ENCODE measurements around the gene KRT35.

KRT35 gene

DNA sequence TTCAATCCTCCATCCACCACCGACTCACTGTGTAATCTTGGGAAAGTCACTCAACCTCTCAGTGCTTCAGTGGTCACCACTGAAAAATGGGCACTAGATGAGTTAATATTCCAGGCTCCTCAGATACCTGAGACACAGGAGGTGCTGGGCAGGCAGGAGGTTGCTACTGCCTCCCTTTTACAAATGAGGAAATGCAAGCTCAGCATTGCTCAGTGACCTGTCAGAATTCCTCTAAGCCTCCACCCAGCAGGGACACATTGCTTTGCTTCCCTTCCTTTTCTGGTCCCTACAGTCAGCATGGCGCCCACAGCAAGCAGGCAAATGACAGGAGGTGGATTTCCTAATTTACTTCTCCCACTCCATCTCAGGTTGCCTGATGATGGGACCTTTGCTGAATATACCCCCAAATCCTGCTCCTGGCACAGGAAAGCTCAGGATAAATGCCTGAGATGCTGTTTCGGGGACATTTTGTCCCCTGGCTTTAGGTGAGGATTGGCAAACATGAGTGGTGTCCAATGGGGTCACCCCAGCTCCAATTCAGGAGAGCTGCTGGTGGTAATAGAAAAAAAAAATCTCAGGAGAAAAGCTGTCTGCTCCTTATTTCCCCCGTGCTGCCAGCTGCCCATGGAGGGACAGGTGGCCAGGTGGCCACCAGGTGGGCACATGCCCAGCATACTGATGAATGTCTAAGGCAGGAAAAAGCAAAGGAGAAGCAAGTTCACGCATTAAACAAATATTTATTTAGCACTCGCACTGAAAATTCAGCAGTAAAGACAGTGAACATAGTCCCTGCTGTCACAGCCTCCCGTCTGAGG, 29.5 kb upstream of the KRT35 start:
- peaks cover 4% of the 10 kb centered on the region for H3K27me3 ChIP-seq (ENCODE audit: low read depth, low read length)
- peaks cover 0 to 4% of the 10 kb centered on the region in 2 donors for H3K4me1 ChIP-seq (ENCODE audit: control insufficient read depth in 1 of 2, insufficient read depth in 2 of 2, low read length in 2 of 2)
- H3K4me3 ChIP-seq (ENCODE audit: low read depth in 1 of 2, low read length in 2 of 2) = no peak overlapping the region
- H3K9me3 ChIP-seq (ENCODE audit: control insufficient read depth in 1 of 2, low read length in 2 of 2) = no peaks in the 10 kb centered on the region
- H3K36me3 ChIP-seq (ENCODE audit: control insufficient read depth in 1 of 2, insufficient read depth in 2 of 2, low read length in 2 of 2) = no peaks in the 10 kb centered on the region
- no peak overlapping the region for H3K27ac ChIP-seq (ENCODE audit: low read length)

DNA sequence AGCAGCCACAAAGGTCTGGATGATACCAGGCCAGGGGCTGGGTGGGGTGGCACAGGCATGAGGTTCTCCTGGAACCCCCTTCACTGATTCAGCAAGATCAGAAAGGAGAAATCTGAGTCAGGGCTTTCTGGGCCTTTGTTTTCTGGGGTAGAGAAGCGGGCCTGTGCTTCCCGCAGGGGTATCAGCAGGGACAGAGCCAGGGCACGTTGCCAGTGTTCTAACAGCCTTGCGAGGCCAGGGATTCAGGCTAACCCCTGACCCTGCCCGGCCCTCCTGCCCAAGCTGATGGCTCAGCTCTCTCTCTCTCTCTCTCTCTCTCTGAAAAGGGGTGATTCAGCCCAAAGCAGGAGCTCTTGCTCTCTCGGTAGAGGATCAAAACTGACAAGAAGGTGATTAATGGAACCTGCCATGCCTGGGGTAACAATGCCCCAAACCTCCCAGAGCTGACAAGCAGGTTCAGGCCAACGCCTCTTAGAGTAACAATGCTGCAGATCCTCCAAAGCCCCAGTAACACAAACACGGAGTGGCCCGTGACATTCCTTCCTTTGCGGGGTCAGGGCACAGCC, 26.4 kb upstream of the KRT35 start:
- Histone ChIP-seq H3K27ac (ENCODE audit: low read length) (no peak overlapping the region), H3K4me1 (ENCODE audit: control insufficient read depth in 1 of 2, insufficient read depth in 2 of 2, low read length in 2 of 2) (peaks cover 0 to 4% of the 10 kb centered on the region in 2 donors), H3K27me3 (ENCODE audit: low read depth, low read length) (peaks cover 4% of the 10 kb centered on the region), H3K36me3 (ENCODE audit: control insufficient read depth in 1 of 2, insufficient read depth in 2 of 2, low read length in 2 of 2) (no peaks in the 10 kb centered on the region), H3K4me3 (ENCODE audit: low read depth in 1 of 2, low read length in 2 of 2) (no peak overlapping the region), H3K9me3 (ENCODE audit: control insufficient read depth in 1 of 2, low read length in 2 of 2) (no peaks in the 10 kb centered on the region)

DNA sequence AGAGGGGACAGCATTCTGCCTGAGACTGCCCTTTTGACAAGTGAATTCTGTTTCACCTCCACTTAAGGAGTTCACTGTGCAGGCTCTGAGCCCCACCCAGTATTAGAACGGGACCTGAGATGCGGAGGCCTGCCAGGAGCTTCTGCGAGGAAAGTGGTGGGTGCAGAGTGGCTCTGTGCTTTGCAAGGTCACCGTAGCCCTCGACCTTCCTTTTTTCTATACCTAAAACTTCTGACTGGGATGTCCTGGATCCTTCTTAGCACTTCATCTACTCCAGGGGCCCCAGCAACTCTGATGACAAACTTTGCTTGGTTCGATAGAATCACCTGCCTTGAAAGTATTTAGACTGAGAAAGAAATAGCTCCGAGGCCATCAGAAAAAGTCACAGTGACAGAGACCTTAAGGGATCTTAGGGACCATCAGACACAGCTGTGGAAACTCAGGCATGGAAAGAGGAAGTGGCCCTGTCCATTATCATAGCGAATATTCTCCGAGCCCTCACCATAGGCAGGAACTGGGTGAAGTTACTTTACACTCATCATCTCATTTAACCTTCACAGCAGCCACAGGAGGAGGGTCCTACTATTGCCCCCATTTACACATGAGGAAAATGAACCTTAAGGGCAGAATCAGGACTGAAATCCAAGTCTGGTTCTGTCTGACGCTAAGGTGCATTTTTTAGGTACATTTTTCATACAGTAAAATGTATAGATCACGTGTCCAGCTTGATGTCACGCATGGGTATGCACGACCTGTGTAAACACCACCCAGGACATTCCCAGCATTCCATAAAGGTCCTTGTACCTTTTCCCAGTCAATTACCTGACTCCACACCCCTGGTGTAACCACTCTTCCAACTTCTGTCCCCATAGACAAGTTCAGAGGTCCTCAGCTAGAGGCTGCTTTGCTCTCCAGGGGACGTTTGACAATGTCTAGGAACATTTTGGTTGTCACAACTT, 25.1 kb upstream of the KRT35 start:
- Histone ChIP-seq H3K9me3 (ENCODE audit: control insufficient read depth in 1 of 2, low read length in 2 of 2) (no peaks in the 10 kb centered on the region), H3K27me3 (ENCODE audit: low read depth, low read length) (peaks cover 4% of the 10 kb centered on the region), H3K36me3 (ENCODE audit: control insufficient read depth in 1 of 2, insufficient read depth in 2 of 2, low read length in 2 of 2) (no peaks in the 10 kb centered on the region), H3K4me3 (ENCODE audit: low read depth in 1 of 2, low read length in 2 of 2) (no peak overlapping the region), H3K27ac (ENCODE audit: low read length) (no peak overlapping the region), H3K4me1 (ENCODE audit: control insufficient read depth in 1 of 2, insufficient read depth in 2 of 2, low read length in 2 of 2) (peaks cover 0 to 4% of the 10 kb centered on the region in 2 donors)

DNA sequence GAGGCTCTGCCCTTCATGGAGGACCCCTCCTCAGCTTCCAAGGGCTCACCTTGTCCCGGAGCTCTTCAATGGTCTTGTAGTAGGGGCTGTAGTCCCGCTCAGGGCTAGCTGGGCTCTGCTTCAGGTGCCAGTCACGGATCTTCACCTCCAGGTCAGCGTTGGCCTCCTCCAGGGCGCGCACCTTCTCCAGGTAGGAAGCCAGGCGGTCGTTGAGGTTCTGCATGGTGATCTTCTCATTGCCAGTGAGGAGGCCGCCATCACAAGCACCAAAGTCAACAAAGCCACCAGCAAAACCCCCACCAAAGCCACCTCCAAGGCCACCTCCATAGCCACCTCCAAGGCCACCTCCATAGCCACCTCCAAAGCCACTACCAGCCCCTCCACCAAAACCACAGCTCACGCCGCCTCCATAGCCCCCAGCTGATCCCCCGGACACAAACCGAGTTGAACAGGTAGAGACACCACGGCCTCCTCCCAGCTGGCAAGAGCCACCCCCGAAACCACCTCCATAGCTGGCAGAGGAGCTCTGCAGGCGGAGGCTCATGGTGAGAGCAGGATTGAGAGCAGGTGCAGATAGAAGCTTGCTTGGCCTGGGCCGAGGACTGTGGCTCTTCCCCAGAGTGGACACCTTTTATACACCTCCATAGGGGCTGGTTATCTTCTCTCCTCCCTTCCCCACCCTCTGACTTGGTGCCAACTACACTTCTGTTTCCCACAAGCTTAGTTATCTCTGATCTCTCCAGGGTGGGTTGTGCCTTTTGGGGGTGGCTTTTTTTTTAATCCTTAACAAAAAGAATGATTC, 24.3 kb upstream of the KRT35 start, which contains the start of gene KRT13:
Gene KRT13 (minus strand): TSS at position 606 of the 802 bp plus-strand sequence. CDS start 62 bp downstream, at position 544.
- Histone ChIP-seq H3K4me3 (ENCODE audit: low read depth in 1 of 2, low read length in 2 of 2) (no peak within 1 kb of the TSS), H3K4me1 (ENCODE audit: control insufficient read depth in 1 of 2, insufficient read depth in 2 of 2, low read length in 2 of 2) (no peaks in the 10 kb centered on the region), H3K27me3 (ENCODE audit: low read depth, low read length) (no peaks in the 10 kb centered on the region), H3K9me3 (ENCODE audit: control insufficient read depth in 1 of 2, low read length in 2 of 2) (no peaks in the 10 kb centered on the region), H3K36me3 (ENCODE audit: control insufficient read depth in 1 of 2, insufficient read depth in 2 of 2, low read length in 2 of 2) (no peaks in the 10 kb centered on the region), H3K27ac (ENCODE audit: low read length) (no peak within 1 kb of the TSS)

- H3K27ac ChIP-seq (ENCODE audit: low read length) = no peak overlapping the region
- no peaks in the 10 kb centered on the region for H3K36me3 ChIP-seq (ENCODE audit: control insufficient read depth in 1 of 2, insufficient read depth in 2 of 2, low read length in 2 of 2)
- no peak overlapping the region for H3K4me3 ChIP-seq (ENCODE audit: low read depth in 1 of 2, low read length in 2 of 2)
- H3K27me3 ChIP-seq (ENCODE audit: low read depth, low read length) = no peaks in the 10 kb centered on the region
- H3K4me1 ChIP-seq (ENCODE audit: control insufficient read depth in 1 of 2, insufficient read depth in 2 of 2, low read length in 2 of 2) = no peaks in the 10 kb centered on the region
- H3K9me3 ChIP-seq (ENCODE audit: control insufficient read depth in 1 of 2, low read length in 2 of 2) = no peaks in the 10 kb centered on the region
These were observed 23.5 kb upstream of the KRT35 start for GRCh38 chr17:41504246-41504977.

DNA sequence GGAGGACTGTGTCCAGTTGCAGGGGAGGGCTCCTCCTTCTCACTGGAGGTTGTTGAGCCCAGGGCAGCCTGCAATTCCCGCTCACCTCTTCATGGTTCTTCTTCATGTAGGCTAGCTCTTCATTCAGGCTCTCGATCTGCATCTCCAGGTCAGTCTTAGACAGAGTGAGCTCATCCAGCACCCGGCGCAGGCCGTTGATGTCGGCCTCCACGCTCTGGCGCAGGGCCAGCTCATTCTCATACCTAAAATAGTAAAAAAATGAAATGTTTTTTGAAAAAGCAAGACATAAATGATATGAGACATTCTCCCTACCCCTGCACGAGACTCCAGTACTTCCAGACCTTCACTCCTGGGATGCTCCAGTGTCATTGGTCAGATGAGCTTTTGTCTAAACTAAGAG, 22.3 kb upstream of the KRT35 start:
- Histone ChIP-seq H3K27me3 (ENCODE audit: low read depth, low read length) (no peaks in the 10 kb centered on the region), H3K4me3 (ENCODE audit: low read depth in 1 of 2, low read length in 2 of 2) (no peak overlapping the region), H3K27ac (ENCODE audit: low read length) (no peak overlapping the region), H3K9me3 (ENCODE audit: control insufficient read depth in 1 of 2, low read length in 2 of 2) (no peaks in the 10 kb centered on the region), H3K4me1 (ENCODE audit: control insufficient read depth in 1 of 2, insufficient read depth in 2 of 2, low read length in 2 of 2) (no peaks in the 10 kb centered on the region), H3K36me3 (ENCODE audit: control insufficient read depth in 1 of 2, insufficient read depth in 2 of 2, low read length in 2 of 2) (no peaks in the 10 kb centered on the region)

DNA sequence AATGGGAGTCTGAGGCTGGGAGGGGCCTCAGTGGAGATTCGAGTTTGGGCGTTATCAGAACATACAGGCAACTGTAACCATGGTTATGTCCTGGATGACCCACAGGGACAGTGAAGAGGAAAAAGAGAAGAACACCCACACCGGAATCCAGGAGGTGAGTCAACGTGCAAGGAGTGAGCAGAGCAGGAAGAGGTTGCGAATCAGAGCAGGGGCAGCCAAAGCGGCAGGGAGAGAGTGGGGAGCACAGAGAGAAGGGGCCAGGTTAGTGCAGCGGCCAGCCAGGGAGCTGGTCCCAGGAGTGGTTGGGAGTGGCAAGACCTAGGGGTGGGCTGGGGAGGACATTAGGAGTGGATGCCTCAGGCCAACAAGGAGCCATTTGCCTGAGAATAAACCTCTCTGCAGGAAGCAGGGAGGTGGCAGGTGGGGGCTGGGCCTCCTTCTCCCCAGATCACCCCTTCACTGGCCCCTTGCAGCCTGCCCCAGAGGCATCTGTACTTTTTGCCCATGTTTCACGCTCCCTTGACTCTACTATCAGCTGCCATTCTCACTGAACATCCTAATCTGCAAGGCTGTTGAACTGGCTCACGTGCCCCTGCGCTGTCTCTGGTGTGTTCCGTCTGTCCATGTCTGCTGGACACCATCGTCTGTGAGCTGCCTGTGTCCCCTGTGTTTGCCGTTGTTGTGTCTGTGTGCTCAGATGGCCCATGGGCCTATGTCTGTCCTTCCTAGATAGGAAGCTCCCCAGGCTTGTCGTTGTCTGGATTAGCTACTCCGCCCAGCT, 19.4 kb upstream of the KRT35 start:
- Histone ChIP-seq H3K4me3 (ENCODE audit: low read depth in 1 of 2, low read length in 2 of 2) (no peak overlapping the region), H3K9me3 (ENCODE audit: control insufficient read depth in 1 of 2, low read length in 2 of 2) (no peaks in the 10 kb centered on the region), H3K4me1 (ENCODE audit: control insufficient read depth in 1 of 2, insufficient read depth in 2 of 2, low read length in 2 of 2) (no peaks in the 10 kb centered on the region), H3K27me3 (ENCODE audit: low read depth, low read length) (no peaks in the 10 kb centered on the region), H3K27ac (ENCODE audit: low read length) (no peak overlapping the region), H3K36me3 (ENCODE audit: control insufficient read depth in 1 of 2, insufficient read depth in 2 of 2, low read length in 2 of 2) (no peaks in the 10 kb centered on the region)

DNA sequence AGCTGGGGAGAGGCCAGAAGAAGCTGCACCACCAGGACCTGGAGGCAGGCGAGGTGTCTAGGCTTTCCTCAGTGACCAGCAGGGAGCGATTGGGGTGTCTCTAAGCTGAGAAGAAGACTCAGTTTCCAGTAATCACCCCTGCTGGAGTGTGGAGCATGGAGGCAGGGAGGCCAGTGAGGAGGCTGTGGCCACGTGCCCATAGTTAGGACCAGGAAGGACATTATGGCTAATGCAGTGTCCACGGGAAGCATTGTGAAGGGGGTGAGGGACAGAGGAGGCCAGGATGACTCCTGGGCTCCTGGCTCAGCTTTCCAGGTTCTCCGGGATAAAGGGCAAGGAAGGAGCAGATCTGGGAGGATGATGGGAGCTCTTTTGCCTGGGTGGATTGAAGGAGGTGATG, 18.8 kb upstream of the KRT35 start:
- Histone ChIP-seq H3K4me3 (ENCODE audit: low read depth in 1 of 2, low read length in 2 of 2) (no peak overlapping the region), H3K9me3 (ENCODE audit: control insufficient read depth in 1 of 2, low read length in 2 of 2) (no peaks in the 10 kb centered on the region), H3K36me3 (ENCODE audit: control insufficient read depth in 1 of 2, insufficient read depth in 2 of 2, low read length in 2 of 2) (no peaks in the 10 kb centered on the region), H3K27me3 (ENCODE audit: low read depth, low read length) (no peaks in the 10 kb centered on the region), H3K27ac (ENCODE audit: low read length) (no peak overlapping the region), H3K4me1 (ENCODE audit: control insufficient read depth in 1 of 2, insufficient read depth in 2 of 2, low read length in 2 of 2) (no peaks in the 10 kb centered on the region)

GRCh38 chr17:41498276-41498675, 17.3 kb upstream of the KRT35 start:
- Histone ChIP-seq H3K4me3 (ENCODE audit: low read depth in 1 of 2, low read length in 2 of 2) (no peak overlapping the region), H3K27me3 (ENCODE audit: low read depth, low read length) (no peaks in the 10 kb centered on the region), H3K27ac (ENCODE audit: low read length) (peak overlapping the region; percentile 45), H3K4me1 (ENCODE audit: control insufficient read depth in 1 of 2, insufficient read depth in 2 of 2, low read length in 2 of 2) (no peaks in the 10 kb centered on the region), H3K36me3 (ENCODE audit: control insufficient read depth in 1 of 2, insufficient read depth in 2 of 2, low read length in 2 of 2) (no peaks in the 10 kb centered on the region), H3K9me3 (ENCODE audit: control insufficient read depth in 1 of 2, low read length in 2 of 2) (no peaks in the 10 kb centered on the region)
